ENCODE data around the gene MYH7. TPM values are rescaled to one million over a fixed set of nuclear protein-coding genes. Genes with fewer than 3 reads are reported as not detected.

Gene MYH7
- total RNA-seq, 1 experiment from 2014 or later, result not detected

DNA sequence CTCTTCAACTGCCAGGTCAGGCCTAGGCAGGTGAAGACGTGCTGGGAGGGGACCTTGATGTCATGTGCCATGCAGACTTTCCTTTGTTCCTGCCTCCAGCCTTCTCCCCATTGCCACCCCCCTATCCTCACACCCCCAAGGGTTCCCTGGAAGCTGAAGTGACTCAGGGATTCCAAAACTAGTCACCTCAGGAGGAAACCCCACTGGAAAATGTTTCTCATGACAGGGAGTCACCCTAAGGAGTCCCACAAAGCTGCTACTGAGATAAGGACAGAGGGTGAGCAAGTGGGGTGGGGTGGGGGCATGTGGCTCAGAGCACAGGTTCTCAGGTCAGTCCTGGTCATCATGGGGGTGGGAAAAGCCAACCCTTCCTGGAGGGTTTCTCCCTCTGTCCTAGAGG is 65.2 kb downstream of the MYH7 start:
- DNase-seq (ENCODE audit: low spot score), result no peak

DNA sequence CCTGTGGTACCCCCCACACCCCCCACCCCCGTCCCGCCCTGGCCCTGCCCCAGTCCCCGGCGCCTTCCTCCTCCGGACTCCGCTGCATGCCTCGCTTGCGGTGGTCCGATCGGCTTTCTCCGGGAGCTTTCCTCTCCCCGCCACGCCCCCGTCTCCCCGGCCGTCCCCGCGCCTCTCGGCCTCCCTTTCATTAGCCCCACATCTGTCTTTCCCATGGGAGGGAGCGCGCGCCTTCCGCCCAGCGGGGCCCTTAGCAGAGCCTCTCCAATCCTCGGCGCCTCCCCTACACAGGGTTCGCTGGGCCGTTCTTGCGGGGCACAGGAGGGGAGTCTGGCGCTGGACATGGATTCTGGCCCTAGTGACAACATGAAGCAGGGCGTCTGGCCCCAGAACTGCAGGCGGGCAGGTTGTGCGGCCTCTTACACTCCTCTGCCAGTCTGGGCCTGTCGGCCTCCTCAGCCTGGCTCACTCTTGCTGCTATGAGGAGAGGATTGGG is 69.0 kb downstream of the MYH7 start:
- no peak for DNase-seq (ENCODE audit: low spot score)

DNA sequence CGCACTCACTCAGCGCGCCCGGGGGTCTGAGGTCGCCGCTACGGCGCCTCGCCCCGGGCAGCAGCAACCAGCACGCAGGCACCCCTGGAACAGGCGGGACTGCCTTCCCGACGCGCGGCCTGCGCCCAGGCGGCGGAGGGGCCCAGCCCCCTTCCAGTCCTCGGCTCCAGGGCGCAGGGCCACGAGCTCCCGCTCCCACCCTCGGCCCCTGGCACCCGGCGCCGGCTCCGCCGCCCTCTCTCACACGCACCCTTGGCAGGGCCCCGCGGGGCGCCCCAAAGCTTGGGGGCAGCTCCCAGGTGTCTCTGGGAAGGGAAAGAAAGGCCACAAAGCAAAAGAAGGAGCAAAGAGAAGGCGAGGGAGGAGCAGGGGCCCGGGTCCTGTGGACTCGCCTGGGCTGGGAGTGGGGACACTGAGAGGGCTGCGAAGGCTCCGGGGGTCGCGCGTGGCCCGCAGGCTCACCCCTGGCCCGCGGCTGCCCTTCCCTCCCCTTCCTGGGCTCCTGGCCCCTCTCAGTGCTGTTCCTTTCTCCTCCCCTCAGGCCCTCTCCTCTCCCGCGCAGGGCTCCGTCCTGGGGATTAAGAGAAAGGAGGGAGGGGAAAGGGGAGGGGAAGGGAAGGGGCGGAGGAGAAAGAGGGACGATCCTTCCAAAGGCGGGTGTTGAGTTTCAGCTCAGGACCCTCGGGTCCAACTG is 69.6 kb downstream of the MYH7 start:
- DNase-seq (ENCODE audit: low spot score), result no peak

DNA sequence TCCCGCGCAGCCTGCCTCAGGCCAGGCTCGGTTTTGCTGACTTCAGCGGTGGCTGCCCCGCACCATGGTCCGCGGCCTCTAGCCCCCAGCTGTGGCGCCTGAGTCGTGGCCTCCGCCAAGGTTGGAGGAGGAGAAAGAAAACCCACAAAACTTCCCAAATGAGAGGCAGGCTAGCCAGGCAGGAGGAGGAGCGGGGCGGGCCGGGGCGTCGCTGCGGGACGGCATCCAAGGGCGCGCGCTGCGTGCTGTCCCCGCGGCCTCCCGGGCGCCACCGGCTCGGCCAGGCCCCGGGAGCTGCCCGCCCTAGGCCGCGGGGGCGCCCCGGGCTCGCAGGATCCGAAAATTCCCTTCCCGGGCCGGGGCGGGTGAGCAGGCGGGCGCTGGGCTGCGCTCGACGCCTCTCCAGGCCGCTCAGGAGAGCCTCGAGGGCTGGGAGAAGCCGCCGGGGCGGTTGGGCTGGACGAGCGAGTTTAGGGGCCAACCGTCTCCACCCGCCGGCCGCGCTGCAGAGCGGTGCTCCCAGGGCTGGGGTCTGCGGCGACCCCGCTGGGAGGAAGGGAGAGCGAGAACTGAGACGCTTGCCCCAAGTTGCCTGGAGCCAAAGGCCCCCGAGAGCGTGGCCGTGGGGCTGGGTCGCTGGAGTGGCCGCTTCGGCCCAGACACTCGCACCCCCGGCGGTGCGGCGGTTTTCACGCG is 70.3 kb downstream of the MYH7 start, which contains the start of gene EFS:
EFS (minus strand) TSS at position 137 of the 696 bp plus-strand sequence. CDS start 147 bp downstream, outside the sequence.
- DNase-seq (ENCODE audit: low spot score), result no peak

DNA sequence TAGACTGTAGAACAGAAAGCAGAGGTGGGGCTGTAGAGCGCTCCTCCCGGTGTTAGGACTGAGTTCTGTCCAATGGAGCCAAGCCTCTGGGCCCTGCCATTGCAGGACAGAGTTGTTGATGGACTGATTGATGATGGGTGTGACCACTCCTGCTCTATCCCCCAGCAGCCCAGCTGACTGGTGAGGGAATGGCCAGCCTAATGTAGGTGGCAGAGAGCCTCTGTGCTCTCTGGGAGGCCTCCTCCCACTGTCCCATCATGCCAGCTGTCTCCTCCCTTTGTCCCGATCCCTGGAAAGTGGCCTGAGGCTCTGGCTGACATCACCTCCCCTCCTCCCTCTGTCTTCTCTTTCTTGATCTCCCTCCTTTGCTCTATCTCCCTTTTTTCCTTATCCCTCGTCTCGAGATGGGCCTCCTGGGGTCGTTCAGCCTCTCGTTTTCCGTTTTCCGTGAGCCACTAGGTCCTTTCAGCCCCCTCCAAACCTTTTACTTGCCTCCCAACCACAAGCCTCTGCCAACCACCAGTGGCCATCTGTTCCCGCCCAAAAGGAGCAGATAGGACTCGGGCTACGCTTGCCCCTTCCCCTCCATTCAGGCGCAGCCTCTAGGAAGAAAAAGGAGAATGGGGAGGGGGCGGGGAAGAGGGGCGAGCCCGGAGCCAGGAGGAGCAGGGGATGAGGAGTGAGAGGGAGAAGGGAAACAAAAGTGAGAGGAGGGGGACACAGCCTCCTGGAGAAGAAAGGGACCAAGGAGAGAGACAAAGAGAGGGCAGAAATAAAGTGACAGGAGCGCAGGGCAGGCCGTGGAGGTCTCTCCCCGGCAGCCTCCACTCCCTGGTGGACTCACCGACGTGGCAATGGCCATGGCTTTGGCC is 71.1 kb downstream of the MYH7 start:
- no peak for DNase-seq (ENCODE audit: low spot score)

Other genes starting within 250 kb of the MYH7 start
- not detected in 2 replicates for gene RNF212B, start 197.7 kb downstream of the MYH7 start, total RNA-seq (2014; rRNA removed; shearing (Covaris generic))
- 9.8 and 11.4 TPM in 2 replicates for gene HOMEZ, start 149.5 kb downstream of the MYH7 start, total RNA-seq (2014; rRNA removed; shearing (Covaris generic))
- gene PPP1R3E, start 132.8 kb downstream of the MYH7 start, total RNA-seq (2014; rRNA removed; shearing (Covaris generic)), result 2.8 and 4.6 TPM in 2 replicates
- gene BCL2L2, start 128.8 kb downstream of the MYH7 start, total RNA-seq (2014; rRNA removed; shearing (Covaris generic)), result 9.7 and 14.5 TPM in 2 replicates
- 101 and 109 TPM in 2 replicates for gene PABPN1, start 114.2 kb downstream of the MYH7 start, total RNA-seq (2014; rRNA removed; shearing (Covaris generic))
- gene SLC22A17, start 82.8 kb downstream of the MYH7 start, total RNA-seq (2014; rRNA removed; shearing (Covaris generic)), result 4.6 and 5.3 TPM in 2 replicates
- gene EFS, start 70.5 kb downstream of the MYH7 start, total RNA-seq (2014; rRNA removed; shearing (Covaris generic)), result not detected in 2 replicates
- not detected in 2 replicates for gene IL25, start 62.9 kb downstream of the MYH7 start, total RNA-seq (2014; rRNA removed; shearing (Covaris generic))
- gene CMTM5, start 58.6 kb downstream of the MYH7 start, total RNA-seq (2014; rRNA removed; shearing (Covaris generic)), result not detected in 2 replicates
- not detected in 2 replicates for gene MYH6, start 27.4 kb downstream of the MYH7 start, total RNA-seq (2014; rRNA removed; shearing (Covaris generic))
- gene NGDN, start 34.0 kb upstream of the MYH7 start, total RNA-seq (2014; rRNA removed; shearing (Covaris generic)), result 65.3 and 80.2 TPM in 2 replicates
- 0.02 and 0.10 TPM in 2 replicates for gene ZFHX2, start 116.1 kb upstream of the MYH7 start, total RNA-seq (2014; rRNA removed; shearing (Covaris generic))
- 4.0 and 11.8 TPM in 2 replicates for gene THTPA, start 120.6 kb upstream of the MYH7 start, total RNA-seq (2014; rRNA removed; shearing (Covaris generic))
- 0.06 and 0.43 TPM in 2 replicates for gene AP1G2, start 132.1 kb upstream of the MYH7 start, total RNA-seq (2014; rRNA removed; shearing (Covaris generic))
- gene JPH4, start 143.1 kb upstream of the MYH7 start, total RNA-seq (2014; rRNA removed; shearing (Covaris generic)), result not detected in 2 replicates
- 15.9 and 17.2 TPM in 2 replicates for gene DHRS2, start 200.7 kb upstream of the MYH7 start, total RNA-seq (2014; rRNA removed; shearing (Covaris generic))

Measured in H4 (cell line).